GM23248 (cell line): Measurements from ENCODE around the gene CXCL1. TPM values are rescaled to one million over a fixed set of nuclear protein-coding genes. Genes with fewer than 3 reads are reported as not detected.

ENCODE experiments used
- DNase-seq: peaks from one replicate; pipeline ENCODE4 v3.0.0-alpha.2; 2015
- H2AFZ ChIP-seq: fragments of 200-600 bp; sonication (generic); 2 replicates; pipeline ENCODE4 v1.6.1; 2016; ENCODE audit warnings: antibody characterized with exemption
- H3F3A ChIP-seq: fragments of 200-600 bp; sonication (generic); 2 replicates; pipeline ENCODE4 v1.6.1; 2016; ENCODE audit warnings: mild to moderate bottlenecking, antibody characterized with exemption, mixed run types; ENCODE audit not compliant: insufficient read depth
- H3K27ac ChIP-seq: fragments of 200-600 bp; sonication (generic); 2 replicates; pipeline ENCODE4 v1.5.1; 2016; ENCODE audit warnings: mild to moderate bottlenecking
- H3K27me3 ChIP-seq: fragments of 200-600 bp; sonication (generic); replicated peaks from 2 replicates; pipeline ENCODE4 v1.6.1; 2016; ENCODE audit warnings: mild to moderate bottlenecking; ENCODE audit not compliant: insufficient read depth
- H3K36me3 ChIP-seq: fragments of 200-600 bp; sonication (generic); 2 replicates; pipeline ENCODE4 v1.6.1; 2016; ENCODE audit warnings: low read depth, mild to moderate bottlenecking
- H3K4me1 ChIP-seq: fragments of 200-600 bp; sonication (generic); 2 replicates; pipeline ENCODE4 v1.6.1; 2016; ENCODE audit warnings: mild to moderate bottlenecking; ENCODE audit not compliant: insufficient read depth
- H3K4me2 ChIP-seq: fragments of 200-600 bp; sonication (generic); one replicate; pipeline ENCODE4 v1.6.1; 2016; ENCODE audit warnings: mild to moderate bottlenecking; ENCODE audit not compliant: unreplicated experiment
- H3K4me3 ChIP-seq: fragments of 200-600 bp; sonication (generic); 2 replicates; pipeline ENCODE4 v1.5.1; 2016; ENCODE audit warnings: mild to moderate bottlenecking
- H3K79me2 ChIP-seq: fragments of 200-600 bp; sonication (generic); 2 replicates; pipeline ENCODE4 v1.6.1; 2016; ENCODE audit warnings: mild to moderate bottlenecking; ENCODE audit not compliant: insufficient read depth
- H3K9ac ChIP-seq: fragments of 200-600 bp; sonication (generic); 2 replicates; pipeline ENCODE4 v1.6.1; 2016; ENCODE audit warnings: mild to moderate bottlenecking
- H3K9me2 ChIP-seq: fragments of 200-600 bp; sonication (generic); 2 replicates; pipeline ENCODE4 v1.6.1; 2016; ENCODE audit warnings: mixed run types, mild to moderate bottlenecking, moderate library complexity; ENCODE audit not compliant: insufficient read depth
- H3K9me3 ChIP-seq: fragments of 200-600 bp; sonication (generic); one replicate; pipeline ENCODE4 v1.6.1; 2017; ENCODE audit warnings: low read depth
- H4K20me1 ChIP-seq: fragments of 200-600 bp; sonication (generic); 2 replicates; pipeline ENCODE4 v1.6.0; 2016; ENCODE audit not compliant: insufficient read depth
- EZH2 ChIP-seq: fragments of 200-600 bp; sonication (generic); IDR thresholded peaks from 2 replicates; pipeline ENCODE4 v1.6.1; 2018; ENCODE audit warnings: antibody characterized with exemption, mild to moderate bottlenecking; ENCODE audit not compliant: insufficient read depth, poor library complexity, severe bottlenecking
- EZH2phosphoT487 ChIP-seq: fragments of 200-600 bp; sonication (generic); IDR thresholded peaks from 2 replicates; pipeline ENCODE4 v1.6.1; 2018; ENCODE audit warnings: antibody characterized with exemption, moderate library complexity, mild to moderate bottlenecking, low read depth; ENCODE audit not compliant: insufficient read depth
- WGBS, 2 experiments: methylation state at CpG; one replicate each; pipeline ENCODE4 v1.1.6; 2015 to 2017; ENCODE audit warnings: low lambda C conversion rate in 2 of 2, low coverage in 1 of 2; ENCODE audit errors: missing lambda C conversion rate in 2 of 2; 5-methylcytosine and 5-hydroxymethylcytosine counted together
- in situ Hi-C: fragments of 300-500 bp; cut with MboI; formaldehyde crosslinking; loops from 2 replicates; pipeline ENCODE4 v1.15.0; 2020
- polyA plus RNA-seq: library from polyadenylated mRNA; unstranded; fragments of >200 nt; fragmentation: Nextera tagmentation; extraction: Ambion mirVana; gene quantifications from 2 replicates; pipeline ENCODE4 v1.2.1, GENCODE V29; 2016
- total RNA-seq: library from RNA; depleted of rRNA; stranded (reverse); fragments of >200 nt; shearing (Covaris generic); gene quantifications from 2 replicates; pipeline ENCODE4 v1.2.3, GENCODE V29; 2014

CXCL1 gene
- total and polyA plus RNA-seq, 2 experiments from 2014 or later: 12.6 to 14.8 TPM

DNA sequence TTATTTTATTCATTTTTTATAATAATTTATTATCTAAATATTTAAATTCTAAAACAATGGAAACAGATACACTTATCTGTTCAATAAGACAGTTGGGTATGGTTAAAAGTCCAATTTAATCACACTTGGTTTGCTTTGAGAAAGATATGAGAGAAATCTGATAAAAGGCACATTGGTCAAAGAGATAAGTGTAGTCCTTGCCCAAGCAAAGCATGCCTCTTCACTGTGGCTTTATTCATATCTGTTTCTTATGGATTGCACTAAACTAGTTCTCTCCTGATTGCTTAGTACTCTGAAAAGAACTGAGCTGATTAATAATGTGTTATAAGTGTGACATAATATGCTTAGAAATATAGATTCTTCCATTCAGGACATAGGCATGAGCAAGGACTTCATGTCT, 39.8 kb downstream of the CXCL1 start:
- H3K27ac ChIP-seq: no peak overlapping the region
- H3K27me3 ChIP-seq: no peaks in the 10 kb centered on the region
- no peaks in the 10 kb centered on the region for H3K79me2 ChIP-seq
- no peaks in the 10 kb centered on the region for H4K20me1 ChIP-seq
- in situ Hi-C loops: no loop called here
- no peaks in the 10 kb centered on the region for H3K36me3 ChIP-seq
- no peak overlapping the region for H3K4me3 ChIP-seq
- H3K9ac ChIP-seq: no peak overlapping the region
- no peak overlapping the region for H2AFZ ChIP-seq
- DNase-seq: no peak
- H3F3A ChIP-seq: peaks cover 14% of the 10 kb centered on the region; the same call in 1 of the 2 replicates
- no peaks in the 10 kb centered on the region for H3K9me3 ChIP-seq
- peaks cover 9% of the 10 kb centered on the region for H3K4me1 ChIP-seq
- no peak overlapping the region for H3K4me2 ChIP-seq
- TF ChIP-seq EZH2phosphoT487 (no peak), EZH2 (no peak)
- no peaks in the 10 kb centered on the region for H3K9me2 ChIP-seq

DNA sequence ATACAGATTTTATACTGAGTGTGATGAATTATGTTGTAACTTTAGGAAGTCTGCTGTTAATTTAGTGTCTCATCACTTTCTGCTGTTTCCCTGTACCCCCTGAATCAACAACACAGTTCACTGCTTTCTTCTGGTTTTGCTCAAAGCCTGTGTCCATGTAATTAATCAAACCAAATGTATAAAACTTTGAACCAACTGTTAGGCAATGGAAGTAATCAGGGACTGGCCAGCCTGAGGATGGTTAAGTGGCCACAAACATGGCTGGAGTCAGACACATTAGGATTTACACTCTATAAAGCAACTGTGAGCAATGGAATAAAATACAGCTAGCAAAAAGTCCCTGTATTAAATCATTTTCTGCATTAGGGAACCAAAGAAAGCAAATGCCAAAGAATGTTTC, 42.6 kb downstream of the CXCL1 start:
- H3K27ac ChIP-seq: no peak overlapping the region
- TF ChIP-seq EZH2phosphoT487: no peak
- no peak for TF ChIP-seq EZH2
- no peaks in the 10 kb centered on the region for H3K9me2 ChIP-seq
- H3K9ac ChIP-seq: no peak overlapping the region
- H4K20me1 ChIP-seq: no peaks in the 10 kb centered on the region
- no peak overlapping the region for H2AFZ ChIP-seq
- no peaks in the 10 kb centered on the region for H3K27me3 ChIP-seq
- H3K4me1 ChIP-seq: peaks cover 9% of the 10 kb centered on the region
- H3K9me3 ChIP-seq: no peaks in the 10 kb centered on the region
- in situ Hi-C loops: no loop called here
- no peak for DNase-seq
- H3K79me2 ChIP-seq: no peaks in the 10 kb centered on the region
- no peak overlapping the region for H3K4me3 ChIP-seq
- no peak overlapping the region for H3K4me2 ChIP-seq
- no peaks in the 10 kb centered on the region for H3K36me3 ChIP-seq
- 0 out of 2 replicates have a peak, but pooled peaks cover 13% of the 10 kb centered on the region for H3F3A ChIP-seq

GRCh38 chr4:73912191-73912590, 43.0 kb downstream of the CXCL1 start:
- in situ Hi-C loops: no loop called here
- Histone ChIP-seq H3F3A (0 out of 2 replicates have a peak, but pooled peaks cover 13% of the 10 kb centered on the region), H3K4me2 (no peak overlapping the region)

GRCh38 chr4:73914071-73914470, 44.9 kb downstream of the CXCL1 start:
- WGBS, 2 experiments: 94 to 100% methylated on average over 1 of the region's 1 CpG
- no peak overlapping the region for H2AFZ ChIP-seq
- H3F3A ChIP-seq: peaks cover 24% of the 10 kb centered on the region; the same call in 1 of the 2 replicates
- no peak for DNase-seq
- no peak overlapping the region for H3K27ac ChIP-seq
- H3K9me3 ChIP-seq: no peaks in the 10 kb centered on the region
- no peak overlapping the region for H3K9ac ChIP-seq
- in situ Hi-C loops: no loop called here
- H4K20me1 ChIP-seq: no peaks in the 10 kb centered on the region
- no peaks in the 10 kb centered on the region for H3K27me3 ChIP-seq
- H3K79me2 ChIP-seq: no peaks in the 10 kb centered on the region
- TF ChIP-seq EZH2phosphoT487: no peak
- no peak for TF ChIP-seq EZH2
- peaks cover 24% of the 10 kb centered on the region for H3K4me1 ChIP-seq
- H3K9me2 ChIP-seq: no peaks in the 10 kb centered on the region
- H3K4me3 ChIP-seq: no peak overlapping the region
- no peak overlapping the region for H3K4me2 ChIP-seq
- H3K36me3 ChIP-seq: no peaks in the 10 kb centered on the region

More at GRCh38 chr4:73912191-73912590, 43.0 kb downstream of the CXCL1 start:
- Histone ChIP-seq H3K79me2 (no peaks in the 10 kb centered on the region), H3K9me3 (no peaks in the 10 kb centered on the region), H3K9me2 (no peaks in the 10 kb centered on the region), H3K4me1 (peaks cover 12% of the 10 kb centered on the region), H3K4me3 (no peak overlapping the region), H3K36me3 (no peaks in the 10 kb centered on the region), H3K9ac (no peak overlapping the region), H3K27ac (no peak overlapping the region), H4K20me1 (no peaks in the 10 kb centered on the region), H3K27me3 (no peaks in the 10 kb centered on the region), H2AFZ (no peak overlapping the region)
- TF ChIP-seq EZH2: no peak
- no peak for TF ChIP-seq EZH2phosphoT487
- 0% methylated on average over 1 of the region's 1 CpG for WGBS, 2 experiments
- no peak for DNase-seq
